Colonic mucosa (tissue), 4 donors: ENCODE results near the gene SLC6A16. TPM values are rescaled to one million over a fixed set of nuclear protein-coding genes. Genes with fewer than 3 reads are reported as not detected.
"Not testable (repeated sequence)": the region's sequence is repeated elsewhere in the genome, so short reads cannot be mapped to it uniquely, and the experiment has no call there.

Experiments
- DNase-seq: peaks from one replicate; pipeline ENCODE4 v3.0.0-alpha.2; 2020
- H3K27ac ChIP-seq: fragments of 200-600 bp; one replicate; pipeline ENCODE4 v1.8.0; 2021
- H3K27me3 ChIP-seq: fragments of 200-600 bp; one replicate; pipeline ENCODE4 v1.8.0; 2021
- H3K36me3 ChIP-seq: fragments of 200-600 bp; one replicate; pipeline ENCODE4 v1.8.0; 2021
- H3K4me1 ChIP-seq: fragments of 200-600 bp; one replicate; pipeline ENCODE4 v1.8.0; 2021; ENCODE audit warnings: mild to moderate bottlenecking
- H3K4me3 ChIP-seq: fragments of 200-600 bp; one replicate; pipeline ENCODE4 v1.8.0; 2021
- H3K9ac ChIP-seq, 2 donors: one replicate each; pipeline ENCODE4 v1.7.0; 2013; ENCODE audit warnings: control low read depth in 2 of 2, low read depth in 2 of 2, low read length in 2 of 2
- H3K9me3 ChIP-seq: fragments of 200-600 bp; one replicate; pipeline ENCODE4 v1.8.0; 2021
- intact Hi-C: fragments of 100-400 bp; cut with DNase I; formaldehyde crosslinking; loops from one replicate; pipeline ENCODE4 v1.14.1; 2022
- total RNA-seq, 2 donors: library from RNA; stranded (reverse); fragmentation: NEBNext Ultra II Directional in 1 of 2; extraction: Animal tissue kit (Norgen Biotek cat#: 25700) in 1 of 2; gene quantifications; one replicate each; pipeline ENCODE4 v1.2.1, GENCODE V29; 2021
- TF ChIP-seq, protein P1 (sequence below): fragments of 200-600 bp; IDR thresholded peaks from one replicate; pipeline ENCODE4 v1.8.0; 2022; ENCODE audit warnings: antibody characterized with exemption, mild to moderate bottlenecking
- donor health status: healthy.
- donor health status: DM: no; HTN: no; CAD: no.
- donor health status: DM: no; HTN: no; CAD: no.

SLC6A16 gene
- total RNA-seq, 2 donors from 2014 or later, result 0.17 to 0.82 TPM

GRCh38 chr19:49318296-49318695, 6.7 kb downstream of the SLC6A16 start:
- TF ChIP-seq, protein P1, sequence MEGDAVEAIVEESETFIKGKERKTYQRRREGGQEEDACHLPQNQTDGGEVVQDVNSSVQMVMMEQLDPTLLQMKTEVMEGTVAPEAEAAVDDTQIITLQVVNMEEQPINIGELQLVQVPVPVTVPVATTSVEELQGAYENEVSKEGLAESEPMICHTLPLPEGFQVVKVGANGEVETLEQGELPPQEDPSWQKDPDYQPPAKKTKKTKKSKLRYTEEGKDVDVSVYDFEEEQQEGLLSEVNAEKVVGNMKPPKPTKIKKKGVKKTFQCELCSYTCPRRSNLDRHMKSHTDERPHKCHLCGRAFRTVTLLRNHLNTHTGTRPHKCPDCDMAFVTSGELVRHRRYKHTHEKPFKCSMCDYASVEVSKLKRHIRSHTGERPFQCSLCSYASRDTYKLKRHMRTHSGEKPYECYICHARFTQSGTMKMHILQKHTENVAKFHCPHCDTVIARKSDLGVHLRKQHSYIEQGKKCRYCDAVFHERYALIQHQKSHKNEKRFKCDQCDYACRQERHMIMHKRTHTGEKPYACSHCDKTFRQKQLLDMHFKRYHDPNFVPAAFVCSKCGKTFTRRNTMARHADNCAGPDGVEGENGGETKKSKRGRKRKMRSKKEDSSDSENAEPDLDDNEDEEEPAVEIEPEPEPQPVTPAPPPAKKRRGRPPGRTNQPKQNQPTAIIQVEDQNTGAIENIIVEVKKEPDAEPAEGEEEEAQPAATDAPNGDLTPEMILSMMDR, result no peak

DNA sequence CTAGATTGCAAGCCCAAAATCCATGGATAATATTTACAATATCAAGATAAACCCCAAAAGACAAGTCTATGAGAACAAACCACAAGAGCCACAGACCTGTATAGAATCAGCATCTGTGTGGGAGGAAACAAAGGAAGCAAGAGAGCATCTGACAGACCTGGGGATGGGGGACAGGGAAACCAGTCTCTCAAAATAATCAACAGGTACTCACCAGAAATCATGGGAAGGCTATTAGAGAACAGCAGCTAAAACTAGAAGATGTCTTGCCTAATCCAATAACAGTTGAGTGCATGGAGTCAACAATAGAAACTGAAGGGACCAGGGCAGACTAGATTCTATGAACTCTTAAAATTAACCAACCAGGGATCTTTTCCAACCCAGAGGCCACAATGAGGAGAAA, 8.7 kb downstream of the SLC6A16 start:
- H3K27ac ChIP-seq, result no peak overlapping the region
- H3K4me3 ChIP-seq, result no peak overlapping the region
- H3K27me3 ChIP-seq, result no peaks in the 10 kb centered on the region
- H3K4me1 ChIP-seq, result no peaks in the 10 kb centered on the region
- no peak for DNase-seq
- intact Hi-C loops, result no loop called here
- no peaks in the 10 kb centered on the region for H3K9me3 ChIP-seq
- no peaks in the 10 kb centered on the region for H3K36me3 ChIP-seq
- H3K9ac ChIP-seq, result no peak overlapping the region
- TF ChIP-seq, protein P1, result no peak

More at GRCh38 chr19:49318296-49318695, 6.7 kb downstream of the SLC6A16 start:
- no peak overlapping the region for H3K9ac ChIP-seq
- no peak overlapping the region for H3K4me3 ChIP-seq
- no peaks in the 10 kb centered on the region for H3K4me1 ChIP-seq
- H3K27me3 ChIP-seq, result no peaks in the 10 kb centered on the region
- DNase-seq, result no peak
- no peaks in the 10 kb centered on the region for H3K9me3 ChIP-seq
- no peak overlapping the region for H3K27ac ChIP-seq
- intact Hi-C loops, result no loop called here
- H3K36me3 ChIP-seq, result no peaks in the 10 kb centered on the region

DNA sequence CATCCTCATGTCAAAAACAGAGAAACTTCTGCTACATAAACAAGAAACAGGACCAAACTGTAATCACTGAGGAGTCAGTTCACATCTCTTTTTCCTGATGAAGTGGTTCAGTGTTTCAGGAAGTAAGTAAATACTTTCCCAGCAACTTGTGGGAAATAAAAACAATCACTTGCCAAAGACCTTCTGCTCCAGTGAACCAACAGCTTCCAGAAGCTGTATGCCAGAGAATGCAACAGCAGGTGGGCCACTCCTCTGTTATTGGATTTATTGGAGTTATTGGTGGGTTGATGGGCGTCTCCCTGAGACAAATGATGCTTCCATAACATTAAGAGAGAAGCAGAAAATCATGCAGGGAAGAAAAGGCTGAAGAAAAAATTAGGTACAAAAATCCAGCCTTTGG, 9.9 kb downstream of the SLC6A16 start:
- H3K9me3 ChIP-seq, result no peaks in the 10 kb centered on the region
- H3K4me3 ChIP-seq, result no peak overlapping the region
- TF ChIP-seq, protein P1, result no peak
- DNase-seq, result no peak
- intact Hi-C loops, result no loop called here
- H3K27ac ChIP-seq, result no peak overlapping the region
- no peak overlapping the region for H3K9ac ChIP-seq
- no peaks in the 10 kb centered on the region for H3K27me3 ChIP-seq
- H3K4me1 ChIP-seq, result no peaks in the 10 kb centered on the region
- no peaks in the 10 kb centered on the region for H3K36me3 ChIP-seq

- H3K36me3 ChIP-seq, result no peaks in the 10 kb centered on the region
- intact Hi-C loops, result no loop called here
- TF ChIP-seq, protein P1, result no peak
- H3K4me1 ChIP-seq, result no peaks in the 10 kb centered on the region
- H3K9ac ChIP-seq, result no peak overlapping the region
- no peaks in the 10 kb centered on the region for H3K27me3 ChIP-seq
- DNase-seq, result no peak
- H3K9me3 ChIP-seq, result no peaks in the 10 kb centered on the region
- H3K4me3 ChIP-seq, result no peak overlapping the region
- H3K27ac ChIP-seq, result no peak overlapping the region
Measured at GRCh38 chr19:49309087-49309486, 15.9 kb downstream of the SLC6A16 start.

- H3K9ac ChIP-seq, H3K9me3 ChIP-seq, H3K4me3 ChIP-seq, H3K27ac ChIP-seq, H3K27me3 ChIP-seq, H3K4me1 ChIP-seq, DNase-seq, intact Hi-C loops, H3K36me3 ChIP-seq: not testable (repeated sequence)
Measured at GRCh38 chr19:49306734-49307133, 18.3 kb downstream of the SLC6A16 start.

DNA sequence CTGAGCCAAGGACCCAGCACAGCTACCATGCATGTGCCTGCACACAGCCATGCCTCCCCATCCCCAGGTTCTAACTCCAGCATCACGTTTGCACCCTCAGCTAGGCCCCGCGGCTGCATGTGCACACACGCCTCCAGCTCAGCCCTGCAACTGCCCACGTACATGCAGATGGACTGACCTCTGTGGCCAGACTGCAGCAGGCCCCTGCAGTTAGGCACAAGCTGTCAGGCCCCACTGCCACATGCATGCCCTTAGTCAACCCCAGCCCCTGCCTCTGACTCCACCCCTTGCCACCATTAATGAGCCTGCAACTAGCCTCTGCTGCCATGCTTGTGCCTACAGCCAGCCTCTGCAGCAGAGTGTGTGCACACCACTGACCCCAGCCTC, 23.1 kb downstream of the SLC6A16 start:
- Histone ChIP-seq H3K27me3 (no peaks in the 10 kb centered on the region), H3K9ac (no peak overlapping the region), H3K36me3 (no peaks in the 10 kb centered on the region), H3K9me3 (no peaks in the 10 kb centered on the region), H3K27ac (no peak overlapping the region), H3K4me1 (no peaks in the 10 kb centered on the region), H3K4me3 (no peak overlapping the region)
- no peak for DNase-seq
- TF ChIP-seq, protein P1, result no peak
- intact Hi-C loops, result no loop called here
